Muscle of arm (tissue), 14 donors: ENCODE data around the gene YY2. TPM values are rescaled to one million over a fixed set of nuclear protein-coding genes. Genes with fewer than 3 reads are reported as not detected.
A peak's percentile ranks its signal among the peaks of the same experiment; 100 is the strongest.
"Not testable (repeated sequence)": the region's sequence is repeated elsewhere in the genome, so short reads cannot be mapped to it uniquely, and the experiment has no call there.

Experiments used
- DNase-seq: peaks from one replicate; pipeline ENCODE4 v3.0.0-alpha.2; 2013
- long read RNA-seq, 11 donors: transcript quantifications; one replicate each; lab custom pipeline, GENCODE V29; 2026
- polyA plus RNA-seq, 12 donors: library from polyadenylated mRNA; unstranded; fragments of 120-200 nt; gene quantifications; one replicate each; pipeline ENCODE4 v1.2.1, GENCODE V29; 2013; ENCODE audit not compliant: insufficient read length in 12 of 12

Gene YY2
- polyA plus RNA-seq, result 1 to 10 TPM in 10 of 12 donors, under 1 TPM in 1, not detected in 1; 1.00 to 8.9 (median 1.8) TPM
- long read RNA-seq, donor 1, partial matches to known transcripts, result 0 of 3 reads
- long read RNA-seq, donor 1, other reads (novel, unspliced or antisense), result 0 of 3 reads
- long read RNA-seq, donor 2, partial matches to known transcripts, result 0 of 1 reads
- long read RNA-seq, donor 2, other reads (novel, unspliced or antisense), result 0 of 1 reads
- long read RNA-seq, donor 3, partial matches to known transcripts, result 0 of 1 reads
- long read RNA-seq, donor 3, other reads (novel, unspliced or antisense), result 0 of 1 reads
- long read RNA-seq, donor 4, partial matches to known transcripts, result 0 of 1 reads
- long read RNA-seq, donor 4, other reads (novel, unspliced or antisense), result 0 of 1 reads
- long read RNA-seq, donor 5, partial matches to known transcripts, result 0 of 1 reads
- long read RNA-seq, donor 5, other reads (novel, unspliced or antisense), result 0 of 1 reads
- long read RNA-seq, donor 6, partial matches to known transcripts, result 0 of 2 reads
- long read RNA-seq, donor 6, other reads (novel, unspliced or antisense), result 0 of 2 reads
- long read RNA-seq, donor 7, partial matches to known transcripts, result 0 of 2 reads
- long read RNA-seq, donor 7, other reads (novel, unspliced or antisense), result 0 of 2 reads
- long read RNA-seq, donor 8, partial matches to known transcripts, result 0 of 3 reads
- long read RNA-seq, donor 8, other reads (novel, unspliced or antisense), result 0 of 3 reads
- long read RNA-seq, donor 9, partial matches to known transcripts, result 0 of 1 reads
- long read RNA-seq, donor 9, other reads (novel, unspliced or antisense), result 0 of 1 reads
- long read RNA-seq, donor 10, partial matches to known transcripts, result 0 of 3 reads
- long read RNA-seq, donor 10, other reads (novel, unspliced or antisense), result 0 of 3 reads
- long read RNA-seq, donor 11, partial matches to known transcripts, result 0 of 1 reads
- long read RNA-seq, donor 11, other reads (novel, unspliced or antisense), result 0 of 1 reads

- DNase-seq, result no peak
Measured at GRCh38 chrX:21855937-21856415, at the start of gene YY2. Gene YY2 (plus strand): TSS chrX:21855987. CDS start chrX:21856485, 498 bp downstream.

GRCh38 chrX:21806691-21807090 is 49.1 kb upstream of the YY2 start:
- DNase-seq, result no peak

GRCh38 chrX:21811832-21812231 is 44.0 kb upstream of the YY2 start:
- DNase-seq, result no peak

- DNase-seq, result no peak
Measured at GRCh38 chrX:21812628-21813027, 43.2 kb upstream of the YY2 start.

GRCh38 chrX:21813612-21814368 is 42.0 kb upstream of the YY2 start:
- no peak for DNase-seq

GRCh38 chrX:21816136-21816535 is 39.7 kb upstream of the YY2 start:
- DNase-seq, result no peak

GRCh38 chrX:21820170-21820569 is 35.6 kb upstream of the YY2 start:
- not testable (repeated sequence) for DNase-seq

- DNase-seq, result no peak
Measured at GRCh38 chrX:21821875-21822274, 33.9 kb upstream of the YY2 start.

- no peak for DNase-seq
Measured at GRCh38 chrX:21831496-21831895, 24.3 kb upstream of the YY2 start.

- DNase-seq, result no peak
Measured at GRCh38 chrX:21837056-21837455, 18.7 kb upstream of the YY2 start.

GRCh38 chrX:21838937-21839333 is 16.9 kb upstream of the YY2 start:
- DNase-seq, result no peak

GRCh38 chrX:21839334-21840192 is 16.2 kb upstream of the YY2 start, which contains the start of gene MBTPS2:
Gene MBTPS2 (plus strand): TSS chrX:21839617. CDS start chrX:21839735, 118 bp downstream.
- peak; percentile 91 for DNase-seq

- peak; percentile 2 for DNase-seq
Measured at GRCh38 chrX:21840193-21840545, 15.6 kb upstream of the YY2 start.

GRCh38 chrX:21843179-21843578 is 12.6 kb upstream of the YY2 start:
- DNase-seq, result no peak

GRCh38 chrX:21845096-21845495 is 10.7 kb upstream of the YY2 start:
- no peak for DNase-seq

- DNase-seq, result no peak
Measured at GRCh38 chrX:21847342-21847741, 8.4 kb upstream of the YY2 start.

GRCh38 chrX:21853578-21853977 is 2.2 kb upstream of the YY2 start:
- no peak for DNase-seq

- no peak for DNase-seq
Measured at GRCh38 chrX:21856504-21856903, 717 bp downstream of the YY2 start.

- DNase-seq, result no peak
Measured at GRCh38 chrX:21863241-21863640, 7.5 kb downstream of the YY2 start.

- no peak for DNase-seq
Measured at GRCh38 chrX:21865436-21865835, 9.6 kb downstream of the YY2 start.

GRCh38 chrX:21870494-21870893 is 14.7 kb downstream of the YY2 start:
- peak; percentile 5 for DNase-seq
